Sigmoid colon (tissue), 7 donors: Measurements from ENCODE around the gene C1orf105. TPM values are rescaled to one million over a fixed set of nuclear protein-coding genes. Genes with fewer than 3 reads are reported as not detected.

Experiments used
- DNase-seq: peaks from one replicate; pipeline ENCODE4 v3.0.0-alpha.2; 2019
- H3K27ac ChIP-seq, 4 donors: fragments of 200-600 bp; sonication (generic); one replicate each; pipeline ENCODE4 v1.5.1; 2016 to 2019; ENCODE audit warnings: mild to moderate bottlenecking in 1 of 4
- H3K27me3 ChIP-seq, 3 donors: fragments of 200-600 bp; sonication (generic); one replicate each; pipeline ENCODE4 v1.5.1; 2019; ENCODE audit warnings: mild to moderate bottlenecking in 1 of 3
- H3K36me3 ChIP-seq, 4 donors: fragments of 200-600 bp; sonication (generic); one replicate each; pipeline ENCODE4 v1.5.1; 2016 to 2019
- H3K4me1 ChIP-seq, 4 donors: fragments of 200-600 bp; sonication (generic); one replicate each; pipeline ENCODE4 v1.5.1; 2017 to 2019
- H3K4me3 ChIP-seq, 4 donors: fragments of 200-600 bp; sonication (generic); one replicate each; pipeline ENCODE4 v1.5.1; 2017 to 2019; ENCODE audit warnings: mild to moderate bottlenecking in 2 of 4, moderate library complexity in 1 of 4
- H3K9me3 ChIP-seq, 4 donors: fragments of 200-600 bp in 3 of 4; sonication (generic) in 3 of 4; one replicate each; pipeline versions ENCODE4 v1.5.1 to v1.6.1; 2013 to 2019
- EP300 ChIP-seq, 4 donors: sonication (generic); formaldehyde crosslinking; IDR thresholded peaks; one replicate each; pipeline ENCODE4 v1.6.1; 2017; ENCODE audit warnings: antibody characterized with exemption in 4 of 4
- POLR2A ChIP-seq, 2 donors: fragments of 450-650 bp; IDR thresholded peaks; one replicate each; pipeline ENCODE4 v1.6.1; 2016; ENCODE audit warnings: antibody characterized with exemption in 2 of 2, mild to moderate bottlenecking in 2 of 2, moderate library complexity in 2 of 2
- POLR2AphosphoS5 ChIP-seq, 4 donors: sonication (generic); formaldehyde crosslinking; IDR thresholded peaks; one replicate each; pipeline ENCODE4 v1.6.1; 2017; ENCODE audit warnings: antibody characterized with exemption in 4 of 4
- WGBS, 2 donors: extraction: QIAGEN DNeasy Blood & Tissue Kit; methylation state at CpG; one replicate each; pipeline ENCODE4 v1.1.7; 2013; 5-methylcytosine and 5-hydroxymethylcytosine counted together
- intact Hi-C: fragments of 100-400 bp; cut with DNase I; formaldehyde crosslinking; loops from one replicate; pipeline ENCODE4 v1.15.1; 2023
- polyA plus RNA-seq, 3 donors: library from polyadenylated mRNA; stranded (reverse); fragments of 200-250 nt; gene quantifications; one replicate each; pipeline ENCODE4 v1.2.3, GENCODE V29; 2013
- total RNA-seq, 4 donors: library from RNA; depleted of rRNA; stranded (reverse); fragments of >200 nt; gene quantifications; one replicate each; pipeline ENCODE4 v1.1.0, GENCODE V29; 2016
- TF ChIP-seq, protein P1 (sequence below), 4 experiments: fragments of 450-650 bp in 3 of 4; fragments of 200-600 bp in 1 of 4; IDR thresholded peaks; one replicate each; pipeline ENCODE4 v1.5.1; 2016 to 2019; ENCODE audit warnings: antibody characterized with exemption in 4 of 4, mild to moderate bottlenecking in 3 of 4, moderate library complexity in 2 of 4
- donor health status: healthy with polysubstance abuse.
- donor health status: Bipolar disorder and iron deficiency.
- donor health status: healthy.

The C1orf105 gene
- total and polyA plus RNA-seq, 7 donors, result not detected

DNA sequence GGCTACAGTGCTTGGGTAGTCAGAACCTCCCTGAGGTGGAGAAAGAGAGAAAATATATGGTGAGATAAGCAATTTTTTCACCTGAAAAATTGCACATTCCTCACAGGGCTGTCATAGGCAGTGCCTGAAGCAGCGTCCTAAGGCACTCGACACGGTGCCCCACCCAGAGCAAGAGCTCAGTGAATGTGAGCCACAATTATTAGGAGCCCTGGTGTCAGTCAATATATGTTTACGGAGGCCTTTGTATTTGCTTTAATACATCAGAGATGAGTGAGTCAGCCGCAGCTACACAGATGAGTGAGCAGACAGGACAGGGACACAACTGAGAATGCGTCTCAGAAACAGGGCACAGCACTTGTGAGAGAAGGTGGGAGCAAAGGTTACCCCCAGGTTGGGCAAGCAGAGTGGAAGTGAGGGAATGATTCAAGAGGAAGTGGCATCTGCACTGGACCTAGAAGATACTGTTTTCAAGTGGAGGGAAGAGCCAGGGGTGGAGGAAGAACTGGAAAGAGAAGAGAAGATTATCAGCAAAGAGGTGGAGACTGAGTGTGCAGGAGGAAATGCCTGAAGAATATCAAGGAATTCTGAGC is 28.6 kb downstream of the C1orf105 start:
- Histone ChIP-seq H3K27me3 (no peaks in the 10 kb centered on the region), H3K4me3 (no peak overlapping the region), H3K27ac (no peak overlapping the region), H3K9me3 (no peaks in the 10 kb centered on the region), H3K4me1 (peaks cover 0 to 15% (median 5%) of the 10 kb centered on the region in 4 donors), H3K36me3 (no peaks in the 10 kb centered on the region)
- TF ChIP-seq POLR2A (IDR thresholded peaks at IDR 0.05) (no peak), EP300 (IDR thresholded peaks at IDR 0.05) (no peak), POLR2AphosphoS5 (IDR thresholded peaks at IDR 0.05) (no peak)
- TF ChIP-seq, protein P1, sequence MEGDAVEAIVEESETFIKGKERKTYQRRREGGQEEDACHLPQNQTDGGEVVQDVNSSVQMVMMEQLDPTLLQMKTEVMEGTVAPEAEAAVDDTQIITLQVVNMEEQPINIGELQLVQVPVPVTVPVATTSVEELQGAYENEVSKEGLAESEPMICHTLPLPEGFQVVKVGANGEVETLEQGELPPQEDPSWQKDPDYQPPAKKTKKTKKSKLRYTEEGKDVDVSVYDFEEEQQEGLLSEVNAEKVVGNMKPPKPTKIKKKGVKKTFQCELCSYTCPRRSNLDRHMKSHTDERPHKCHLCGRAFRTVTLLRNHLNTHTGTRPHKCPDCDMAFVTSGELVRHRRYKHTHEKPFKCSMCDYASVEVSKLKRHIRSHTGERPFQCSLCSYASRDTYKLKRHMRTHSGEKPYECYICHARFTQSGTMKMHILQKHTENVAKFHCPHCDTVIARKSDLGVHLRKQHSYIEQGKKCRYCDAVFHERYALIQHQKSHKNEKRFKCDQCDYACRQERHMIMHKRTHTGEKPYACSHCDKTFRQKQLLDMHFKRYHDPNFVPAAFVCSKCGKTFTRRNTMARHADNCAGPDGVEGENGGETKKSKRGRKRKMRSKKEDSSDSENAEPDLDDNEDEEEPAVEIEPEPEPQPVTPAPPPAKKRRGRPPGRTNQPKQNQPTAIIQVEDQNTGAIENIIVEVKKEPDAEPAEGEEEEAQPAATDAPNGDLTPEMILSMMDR (IDR thresholded peaks at IDR 0.05), result no peak
- intact Hi-C loops, result no loop called here
- WGBS, 2 donors, result 62 to 79% methylated on average over 6 of the region's 6 CpGs
- no peak for DNase-seq

DNA sequence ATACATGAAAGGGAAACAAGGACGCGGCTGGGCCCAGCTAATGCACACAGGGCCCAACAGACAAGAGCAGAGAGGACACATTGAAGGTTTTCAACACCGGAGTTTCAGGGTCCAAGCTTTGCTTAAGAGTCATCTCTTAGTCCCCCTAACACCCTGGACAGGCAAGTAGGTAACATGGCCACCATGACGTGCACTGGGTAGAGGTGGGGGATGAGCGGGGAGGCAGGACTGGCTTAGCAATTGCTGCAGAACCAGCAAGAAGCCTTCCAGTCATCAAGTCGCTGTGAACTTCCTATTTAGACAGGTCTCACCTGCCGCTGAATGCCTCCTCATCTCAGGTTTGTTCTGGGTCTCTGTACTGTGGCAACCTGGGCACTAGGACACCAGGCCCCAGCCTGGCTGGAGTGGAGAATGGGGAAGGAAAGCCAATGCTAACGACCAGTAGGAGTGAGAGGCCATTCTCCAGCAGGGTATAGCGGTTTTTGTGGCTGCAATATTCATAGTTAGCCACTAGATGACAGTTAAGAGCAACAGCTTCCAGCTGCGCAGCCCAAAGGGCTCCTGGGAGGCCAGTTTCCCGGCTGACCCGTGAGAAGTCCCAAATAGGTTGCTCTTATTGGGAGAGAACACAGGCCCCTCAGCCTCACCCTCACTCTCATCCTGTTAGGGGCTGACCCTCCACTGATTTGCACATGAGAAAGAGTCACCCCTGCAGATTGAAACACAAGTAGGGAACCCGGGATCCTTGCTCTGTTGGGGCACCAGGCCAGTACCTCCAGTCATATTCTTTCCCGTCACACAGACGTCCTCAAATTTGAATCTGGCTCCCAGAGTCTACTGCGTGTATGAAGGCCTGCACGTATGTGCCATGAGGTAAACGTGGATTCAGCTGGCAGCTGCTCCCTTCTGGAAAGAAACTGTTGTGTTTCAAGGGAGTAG is 29.4 kb downstream of the C1orf105 start:
- Histone ChIP-seq H3K36me3 (no peaks in the 10 kb centered on the region), H3K27me3 (no peaks in the 10 kb centered on the region), H3K4me3 (peak overlapping the region in 1 of 4 donors; percentile 6), H3K4me1 (peaks cover 0 to 9% (median 3%) of the 10 kb centered on the region in 4 donors), H3K27ac (peak overlapping the region in 1 of 4 donors; percentile 10), H3K9me3 (no peaks in the 10 kb centered on the region)
- peak; percentile 74 for DNase-seq
- intact Hi-C loops, result loop anchor here (2.0 kb wide), 1 partner anchor 81 kb away; no protein-coding TSS in a partner anchor
- TF ChIP-seq, protein P1 (IDR thresholded peaks at IDR 0.05), result peak; percentile 62 to 93 (median 84)
- TF ChIP-seq POLR2A (IDR thresholded peaks at IDR 0.05), result no peak
- WGBS, 2 donors, result 39 to 57% methylated on average over 18 of the region's 18 CpGs

DNA sequence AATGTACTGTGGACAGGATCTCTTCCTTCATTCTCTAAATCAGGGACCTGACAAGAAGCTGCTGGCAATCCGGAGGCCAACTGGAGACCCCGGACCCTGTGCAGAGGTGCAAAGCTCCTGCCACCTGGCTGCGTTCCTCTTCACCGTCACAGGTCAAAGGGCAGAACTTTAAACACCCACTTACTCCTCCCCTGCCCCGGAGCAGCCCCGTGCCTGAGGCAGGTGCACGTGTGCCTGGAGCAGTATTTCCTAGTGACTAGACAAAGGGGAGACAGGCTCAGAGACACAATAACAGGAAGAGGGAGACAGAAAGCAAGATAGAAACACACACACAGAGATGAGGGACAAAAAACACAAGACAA is 30.0 kb downstream of the C1orf105 start:
- Histone ChIP-seq H3K27me3 (no peaks in the 10 kb centered on the region), H3K9me3 (no peaks in the 10 kb centered on the region), H3K4me3 (no peak overlapping the region), H3K36me3 (no peaks in the 10 kb centered on the region), H3K4me1 (peaks cover 0 to 9% (median 3%) of the 10 kb centered on the region in 4 donors), H3K27ac (peak overlapping the region in 1 of 4 donors; percentile 10)
- TF ChIP-seq POLR2A (IDR thresholded peaks at IDR 0.05), result no peak
- 13 to 63% methylated on average over 7 of the region's 7 CpGs for WGBS, 2 donors
- DNase-seq, result no peak
- intact Hi-C loops, result loop anchor here (2.0 kb wide), 1 partner anchor 80 kb away; no protein-coding TSS in a partner anchor

DNA sequence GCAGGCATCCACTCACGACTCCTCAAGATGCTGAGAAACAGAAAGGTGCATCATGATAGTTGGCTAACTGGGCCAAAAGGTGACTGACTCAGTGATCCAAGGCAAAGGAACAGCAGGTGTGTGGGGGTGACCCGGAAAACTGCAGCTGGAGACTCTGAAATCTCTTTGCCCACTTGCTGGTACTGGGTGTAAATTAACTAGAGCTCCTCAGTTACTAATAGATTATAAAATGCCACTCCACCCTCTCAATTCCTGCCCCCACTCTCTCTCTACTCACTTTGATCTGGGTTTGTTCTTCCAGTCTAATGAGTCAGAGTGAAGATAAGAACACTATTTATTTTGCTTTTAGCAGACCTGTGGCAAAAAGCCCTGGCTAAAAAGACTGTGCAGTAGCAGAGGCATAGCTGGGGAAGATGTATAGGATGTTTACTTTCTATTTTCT is 30.5 kb downstream of the C1orf105 start:
- Histone ChIP-seq H3K27me3 (no peaks in the 10 kb centered on the region), H3K4me1 (peaks cover 0 to 9% (median 3%) of the 10 kb centered on the region in 4 donors), H3K36me3 (no peaks in the 10 kb centered on the region), H3K27ac (no peak overlapping the region), H3K9me3 (no peaks in the 10 kb centered on the region), H3K4me3 (no peak overlapping the region)
- no peak for TF ChIP-seq EP300 (IDR thresholded peaks at IDR 0.05)
- TF ChIP-seq, protein P1 (IDR thresholded peaks at IDR 0.05), result no peak
- TF ChIP-seq POLR2AphosphoS5 (IDR thresholded peaks at IDR 0.05), result no peak
- no peak for TF ChIP-seq POLR2A (IDR thresholded peaks at IDR 0.05)
- intact Hi-C loops, result loop anchor here (2.0 kb wide), 1 partner anchor 80 kb away; no protein-coding TSS in a partner anchor
- no peak for DNase-seq
- 16 to 63% methylated on average over 2 of the region's 2 CpGs for WGBS, 2 donors

DNA sequence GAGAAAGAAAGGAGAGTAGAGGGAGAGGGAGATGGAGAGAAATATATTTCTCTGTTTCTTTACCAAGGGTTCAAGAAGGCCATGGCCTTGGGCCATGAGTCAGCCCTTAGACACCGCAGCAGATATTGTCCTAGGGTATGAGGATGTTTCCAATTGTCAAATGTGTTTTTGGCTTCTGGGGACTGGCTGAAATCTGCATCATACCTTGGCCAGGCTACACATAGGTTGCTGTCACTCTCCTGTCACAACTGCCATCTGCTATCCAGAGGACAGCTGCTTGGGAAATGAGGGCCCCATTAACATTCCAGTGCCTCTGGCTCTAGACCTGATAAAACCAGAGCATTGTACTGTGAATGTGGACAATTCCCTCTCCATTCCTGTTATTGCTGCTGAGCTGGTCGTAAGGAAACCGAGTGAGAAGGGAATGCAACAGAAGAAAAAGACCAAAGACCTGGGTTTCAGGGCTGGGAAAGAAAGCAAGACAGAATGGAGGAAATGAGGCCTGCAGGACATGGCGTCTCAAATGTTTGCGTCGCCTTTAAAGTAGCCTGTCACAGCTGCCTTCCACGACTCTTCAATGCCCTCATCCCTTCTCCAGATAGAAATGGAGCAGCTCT is 32.2 kb downstream of the C1orf105 start:
- no peak for TF ChIP-seq EP300 (IDR thresholded peaks at IDR 0.05)
- no peak for TF ChIP-seq POLR2AphosphoS5 (IDR thresholded peaks at IDR 0.05)
- no peak for TF ChIP-seq POLR2A (IDR thresholded peaks at IDR 0.05)
- TF ChIP-seq, protein P1 (IDR thresholded peaks at IDR 0.05), result no peak
- no peak for DNase-seq
- Histone ChIP-seq H3K4me1 (peaks cover 0 to 9% (median 3%) of the 10 kb centered on the region in 4 donors), H3K36me3 (no peaks in the 10 kb centered on the region), H3K27me3 (no peaks in the 10 kb centered on the region), H3K4me3 (no peak overlapping the region), H3K27ac (no peak overlapping the region), H3K9me3 (no peaks in the 10 kb centered on the region)
- intact Hi-C loops, result no loop called here
- 68 to 76% methylated on average over 7 of the region's 7 CpGs for WGBS, 2 donors
